ENCODE measurements around the gene MAPKAPK2.

The MAPKAPK2 gene

DNA sequence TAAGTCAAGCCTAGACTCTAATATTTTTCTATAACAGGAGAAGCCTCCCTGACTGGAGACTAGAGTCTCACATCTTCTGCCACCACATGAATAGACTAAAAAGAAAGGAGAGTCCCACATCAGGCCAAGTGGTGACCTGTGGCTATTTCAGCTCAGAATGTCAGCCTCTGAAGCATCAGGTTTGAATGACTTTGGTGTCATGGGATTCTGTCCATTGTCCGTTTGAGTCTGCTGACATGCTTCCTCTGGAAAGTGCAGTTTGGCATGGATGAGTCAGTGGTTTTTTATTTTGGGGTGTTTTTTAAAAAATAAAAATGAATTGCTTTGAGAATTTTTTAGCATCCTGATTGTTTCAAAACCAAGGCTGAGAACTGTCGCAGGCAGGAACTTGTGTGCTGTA, 29.9 kb upstream of the MAPKAPK2 start:
- no peaks in the 10 kb centered on the region for H3K79me2 ChIP-seq
- no peaks in the 10 kb centered on the region for H3K36me3 ChIP-seq (ENCODE audit: control insufficient read depth, insufficient read depth, low read length)
- TF ChIP-seq, protein P1, sequence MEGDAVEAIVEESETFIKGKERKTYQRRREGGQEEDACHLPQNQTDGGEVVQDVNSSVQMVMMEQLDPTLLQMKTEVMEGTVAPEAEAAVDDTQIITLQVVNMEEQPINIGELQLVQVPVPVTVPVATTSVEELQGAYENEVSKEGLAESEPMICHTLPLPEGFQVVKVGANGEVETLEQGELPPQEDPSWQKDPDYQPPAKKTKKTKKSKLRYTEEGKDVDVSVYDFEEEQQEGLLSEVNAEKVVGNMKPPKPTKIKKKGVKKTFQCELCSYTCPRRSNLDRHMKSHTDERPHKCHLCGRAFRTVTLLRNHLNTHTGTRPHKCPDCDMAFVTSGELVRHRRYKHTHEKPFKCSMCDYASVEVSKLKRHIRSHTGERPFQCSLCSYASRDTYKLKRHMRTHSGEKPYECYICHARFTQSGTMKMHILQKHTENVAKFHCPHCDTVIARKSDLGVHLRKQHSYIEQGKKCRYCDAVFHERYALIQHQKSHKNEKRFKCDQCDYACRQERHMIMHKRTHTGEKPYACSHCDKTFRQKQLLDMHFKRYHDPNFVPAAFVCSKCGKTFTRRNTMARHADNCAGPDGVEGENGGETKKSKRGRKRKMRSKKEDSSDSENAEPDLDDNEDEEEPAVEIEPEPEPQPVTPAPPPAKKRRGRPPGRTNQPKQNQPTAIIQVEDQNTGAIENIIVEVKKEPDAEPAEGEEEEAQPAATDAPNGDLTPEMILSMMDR (IDR thresholded peaks at IDR 0.05), result no peak
- no peaks in the 10 kb centered on the region for H3K4me1 ChIP-seq
- no peaks in the 10 kb centered on the region for H3K27me3 ChIP-seq (ENCODE audit: control insufficient read depth, insufficient read depth, low read length)
- H2AFZ ChIP-seq, result no peak overlapping the region
- H3K4me3 ChIP-seq (ENCODE audit: low read depth, low read length), result no peak overlapping the region
- H3K9me3 ChIP-seq (ENCODE audit: control insufficient read depth, low read length), result no peaks in the 10 kb centered on the region
- H3K9ac ChIP-seq, result no peak overlapping the region
- H3K27ac ChIP-seq, result no peak overlapping the region
- no peak overlapping the region for H3K4me2 ChIP-seq (ENCODE audit: low read length)

DNA sequence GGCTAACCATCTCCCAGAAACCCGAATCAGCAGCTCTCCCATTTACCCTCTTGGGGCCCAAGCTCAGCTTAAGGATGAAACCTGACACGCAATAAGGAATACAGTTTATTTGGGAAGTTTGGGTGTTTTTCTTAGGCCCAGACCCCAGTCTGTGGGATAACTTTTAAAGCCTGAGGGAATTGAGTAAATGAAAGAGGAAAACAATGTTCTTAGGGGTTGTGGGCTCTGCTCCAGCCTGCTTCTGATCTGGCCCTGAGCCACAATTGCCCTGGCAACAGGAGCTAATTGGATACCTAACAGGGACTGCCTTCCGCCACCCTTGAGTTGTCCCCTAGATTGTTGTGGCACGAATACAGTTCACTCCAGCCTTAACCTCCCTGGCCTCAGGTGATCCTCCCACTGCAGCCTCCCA, 29.2 kb upstream of the MAPKAPK2 start:
- H2AFZ ChIP-seq, result no peak overlapping the region
- no peaks in the 10 kb centered on the region for H3K36me3 ChIP-seq (ENCODE audit: control insufficient read depth, insufficient read depth, low read length)
- H3K79me2 ChIP-seq, result no peaks in the 10 kb centered on the region
- peak overlapping the region; percentile 6 for H3K27ac ChIP-seq
- H3K4me3 ChIP-seq (ENCODE audit: low read depth, low read length), result no peak overlapping the region
- H3K4me2 ChIP-seq (ENCODE audit: low read length), result no peak overlapping the region
- no peaks in the 10 kb centered on the region for H3K4me1 ChIP-seq
- TF ChIP-seq, protein P1 (IDR thresholded peaks at IDR 0.05), result no peak
- H3K27me3 ChIP-seq (ENCODE audit: control insufficient read depth, insufficient read depth, low read length), result no peaks in the 10 kb centered on the region
- H3K9ac ChIP-seq, result no peak overlapping the region
- H3K9me3 ChIP-seq (ENCODE audit: control insufficient read depth, low read length), result no peaks in the 10 kb centered on the region

DNA sequence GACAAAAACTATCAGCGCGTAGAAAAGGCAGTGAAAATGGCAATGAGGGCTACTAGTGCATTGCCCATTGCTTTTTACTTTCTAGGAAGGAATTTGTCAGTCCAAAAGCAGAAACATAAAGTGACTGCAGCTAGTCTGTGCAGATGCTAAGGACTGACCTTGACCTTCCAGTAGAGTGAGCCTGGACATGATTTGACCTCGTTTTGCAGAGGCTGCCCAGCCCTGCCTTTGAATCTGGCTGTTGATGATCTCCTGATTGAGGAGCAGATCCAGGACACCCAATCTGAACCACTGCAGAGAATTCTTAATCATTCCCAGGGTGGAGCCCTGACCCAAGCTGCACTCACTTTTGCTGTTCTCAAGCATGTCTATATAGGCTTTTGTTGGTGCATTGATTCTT, 27.8 kb upstream of the MAPKAPK2 start:
- H2AFZ ChIP-seq, result no peak overlapping the region
- H3K4me3 ChIP-seq (ENCODE audit: low read depth, low read length), result no peak overlapping the region
- H3K9me3 ChIP-seq (ENCODE audit: control insufficient read depth, low read length), result no peaks in the 10 kb centered on the region
- H3K36me3 ChIP-seq (ENCODE audit: control insufficient read depth, insufficient read depth, low read length), result no peaks in the 10 kb centered on the region
- no peaks in the 10 kb centered on the region for H3K79me2 ChIP-seq
- H3K4me2 ChIP-seq (ENCODE audit: low read length), result no peak overlapping the region
- H3K27me3 ChIP-seq (ENCODE audit: control insufficient read depth, insufficient read depth, low read length), result no peaks in the 10 kb centered on the region
- TF ChIP-seq, protein P1 (IDR thresholded peaks at IDR 0.05), result no peak
- no peak overlapping the region for H3K9ac ChIP-seq
- H3K4me1 ChIP-seq, result no peaks in the 10 kb centered on the region
- H3K27ac ChIP-seq, result no peak overlapping the region

DNA sequence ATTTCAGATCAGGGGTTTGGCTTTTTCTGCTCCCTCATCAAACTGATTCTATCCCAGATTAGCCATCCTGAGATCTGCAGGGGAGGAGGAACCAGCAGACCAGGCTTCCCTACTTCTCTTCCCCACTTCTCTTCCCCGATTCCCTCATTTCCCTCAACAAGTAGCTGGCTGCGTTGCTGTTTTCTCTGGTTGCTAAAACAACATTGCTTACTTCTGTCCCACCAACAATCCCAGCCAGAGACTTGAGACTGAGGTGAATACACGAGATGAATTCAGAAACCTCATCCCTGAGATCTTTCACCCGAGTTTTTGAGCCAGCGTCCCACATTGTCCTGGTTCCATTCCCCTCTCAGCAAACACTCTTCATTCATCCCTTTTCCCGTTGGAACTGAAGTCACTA, 27.0 kb upstream of the MAPKAPK2 start:
- Histone ChIP-seq H3K4me2 (ENCODE audit: low read length) (no peak overlapping the region), H3K4me3 (ENCODE audit: low read depth, low read length) (no peak overlapping the region)
- TF ChIP-seq, protein P1 (IDR thresholded peaks at IDR 0.05), result no peak

DNA sequence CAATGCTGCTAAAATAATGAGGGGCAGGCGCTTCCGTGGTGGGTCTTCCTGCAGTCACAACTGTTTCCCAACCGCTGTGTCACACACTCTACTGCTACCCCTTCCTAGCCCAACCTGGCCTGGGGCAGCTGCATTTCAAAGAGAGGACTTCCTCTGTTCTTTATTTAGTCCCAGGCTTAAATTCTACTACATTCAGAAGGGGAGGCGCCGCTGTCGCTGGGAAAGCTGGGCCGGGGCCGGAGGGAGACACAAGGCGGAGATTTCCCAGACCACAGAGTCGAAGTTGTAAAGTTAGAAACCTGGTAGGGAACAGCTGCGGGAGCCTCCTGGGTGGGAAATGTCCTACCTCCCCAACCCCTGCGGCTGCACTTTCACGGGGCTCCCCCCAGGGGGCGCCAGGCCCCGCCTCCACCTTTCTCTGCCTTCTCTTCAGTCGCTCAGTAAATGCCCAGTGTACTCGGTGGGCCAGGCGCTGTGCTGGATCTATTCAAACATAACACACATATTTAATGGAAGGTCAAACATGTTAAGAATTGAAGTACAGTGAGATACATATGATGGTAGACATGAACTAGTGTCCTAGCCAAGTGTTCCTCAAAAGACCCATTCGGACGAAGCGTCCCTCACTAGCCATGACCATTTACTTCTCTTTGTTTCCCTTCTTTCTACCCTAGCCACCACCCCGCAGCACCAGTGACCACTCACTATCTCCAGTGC, 26.3 kb upstream of the MAPKAPK2 start:
- no peaks in the 10 kb centered on the region for H3K79me2 ChIP-seq
- no peaks in the 10 kb centered on the region for H3K4me1 ChIP-seq
- no peaks in the 10 kb centered on the region for H3K9me3 ChIP-seq (ENCODE audit: control insufficient read depth, low read length)
- no peak overlapping the region for H2AFZ ChIP-seq
- no peak overlapping the region for H3K9ac ChIP-seq
- no peaks in the 10 kb centered on the region for H3K36me3 ChIP-seq (ENCODE audit: control insufficient read depth, insufficient read depth, low read length)
- TF ChIP-seq, protein P1 (IDR thresholded peaks at IDR 0.05), result peak; percentile 37
- H3K4me3 ChIP-seq (ENCODE audit: low read depth, low read length), result no peak overlapping the region
- H3K4me2 ChIP-seq (ENCODE audit: low read length), result no peak overlapping the region
- H3K27ac ChIP-seq, result no peak overlapping the region
- H3K27me3 ChIP-seq (ENCODE audit: control insufficient read depth, insufficient read depth, low read length), result no peaks in the 10 kb centered on the region

More for the DNA sequence above, 27.0 kb upstream of the MAPKAPK2 start:
- no peaks in the 10 kb centered on the region for H3K79me2 ChIP-seq
- no peaks in the 10 kb centered on the region for H3K27me3 ChIP-seq (ENCODE audit: control insufficient read depth, insufficient read depth, low read length)
- no peaks in the 10 kb centered on the region for H3K9me3 ChIP-seq (ENCODE audit: control insufficient read depth, low read length)
- H2AFZ ChIP-seq, result no peak overlapping the region
- H3K27ac ChIP-seq, result no peak overlapping the region
- H3K4me1 ChIP-seq, result no peaks in the 10 kb centered on the region
- no peaks in the 10 kb centered on the region for H3K36me3 ChIP-seq (ENCODE audit: control insufficient read depth, insufficient read depth, low read length)
- H3K9ac ChIP-seq, result no peak overlapping the region
